GM10266 (cell line): Measurements from ENCODE around the gene ADGRD1.

Experiments
- DNase-seq: peaks from one replicate; pipeline ENCODE4 v3.0.0; 2012; ENCODE audit errors: extremely low spot score
- CTCF ChIP-seq: IDR thresholded peaks from 2 replicates; pipeline ENCODE4 v1.5.1; 2012; ENCODE audit warnings: mild to moderate bottlenecking, low read depth; ENCODE audit not compliant: control insufficient read depth, insufficient read depth; ENCODE audit errors: missing control alignments

ADGRD1 gene

DNA sequence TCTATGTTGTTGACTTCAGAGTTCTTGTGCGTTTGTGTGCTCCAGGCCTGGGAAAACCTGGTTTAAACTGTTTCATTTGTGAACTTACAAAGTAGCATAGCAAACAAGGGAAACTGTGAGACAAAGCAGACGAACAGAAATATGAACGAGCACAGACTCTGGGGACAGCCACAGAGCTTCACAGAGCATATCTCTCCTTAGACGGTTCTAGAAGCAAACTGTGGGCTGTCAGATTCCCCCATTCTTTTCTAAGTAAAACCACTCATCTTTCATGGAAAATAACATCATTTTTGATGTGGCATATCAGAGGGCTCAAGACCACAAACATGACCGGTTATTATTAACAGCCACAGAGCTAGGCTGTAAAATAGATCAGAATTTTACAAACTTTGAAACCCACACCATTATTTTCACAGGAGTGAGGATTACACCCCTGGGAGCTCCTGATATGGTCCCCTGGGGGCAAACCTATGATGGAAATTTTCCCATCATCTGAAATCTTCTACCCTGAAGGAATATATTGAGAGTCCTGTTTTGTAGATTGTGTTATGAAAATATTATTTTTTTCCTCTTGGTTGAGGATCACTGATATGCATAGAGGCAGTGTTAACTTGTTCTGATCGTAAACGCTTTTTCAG is 102.0 kb downstream of the ADGRD1 start:
- no peak for TF ChIP-seq CTCF
- DNase-seq = no peak

GRCh38 chr12:131056626-131057025 is 102.9 kb downstream of the ADGRD1 start:
- no peak for DNase-seq
- no peak for TF ChIP-seq CTCF

- DNase-seq = no peak
- no peak for TF ChIP-seq CTCF
These were observed 103.6 kb downstream of the ADGRD1 start for GRCh38 chr12:131057211-131057721.

DNA sequence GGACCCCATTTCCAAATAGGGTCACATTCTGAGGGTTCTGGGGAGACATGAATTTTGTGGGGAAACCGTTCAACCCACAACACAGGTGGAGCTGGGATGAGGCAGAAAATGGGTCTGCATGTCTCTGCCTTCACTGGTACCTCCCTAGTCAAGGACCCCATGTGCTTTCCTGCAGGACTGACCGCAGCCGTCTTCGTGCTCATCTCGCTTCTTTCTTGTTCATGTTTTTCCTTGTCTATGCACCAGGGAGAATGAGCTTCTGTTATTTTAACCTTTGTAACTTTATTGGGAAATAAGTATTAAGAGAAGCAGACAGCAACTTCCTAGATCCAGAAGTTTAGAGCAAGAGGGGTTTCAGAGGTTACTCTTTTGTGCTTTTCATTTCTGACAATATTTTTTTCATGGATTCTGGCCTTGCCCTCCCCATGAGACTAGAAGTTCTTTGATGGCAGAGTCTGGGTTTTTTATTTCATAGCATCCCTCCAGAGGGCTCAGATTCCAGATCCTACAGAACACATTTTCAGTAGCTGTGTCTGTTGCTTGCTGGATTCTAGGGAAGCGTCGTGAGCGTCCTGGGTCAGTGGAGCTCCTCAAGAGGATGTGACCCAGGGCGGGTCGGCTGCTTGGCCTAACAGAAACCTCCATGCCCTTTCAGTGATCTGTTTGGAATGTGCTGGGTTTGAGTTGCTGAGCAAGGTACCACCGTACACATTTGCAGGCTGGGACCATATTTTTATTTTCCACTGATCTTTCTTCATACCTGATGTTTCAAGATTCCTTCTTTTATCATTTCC is 104.2 kb downstream of the ADGRD1 start:
- no peak for DNase-seq
- TF ChIP-seq CTCF = no peak

DNA sequence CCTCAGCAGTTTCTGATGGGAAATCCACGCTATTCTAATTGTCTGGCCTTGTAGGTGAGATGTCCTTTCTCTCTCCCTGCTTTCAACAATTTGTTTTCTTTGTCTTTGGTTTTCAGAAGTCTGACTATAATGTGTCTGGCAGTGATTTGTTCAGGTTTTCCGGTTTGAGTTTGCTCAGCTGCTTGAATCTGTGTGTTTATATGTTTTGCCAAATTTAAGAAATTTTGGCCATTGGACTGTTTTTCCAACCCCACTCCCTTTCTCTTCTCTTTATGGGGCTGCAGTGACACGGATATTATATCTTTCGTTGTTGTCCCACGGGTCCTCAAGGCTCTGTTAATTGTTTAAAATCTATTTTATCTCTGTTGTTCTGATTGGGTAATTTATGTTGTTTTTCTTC is 105.0 kb downstream of the ADGRD1 start:
- no peak for TF ChIP-seq CTCF
- DNase-seq = no peak

GRCh38 chr12:131060011-131060703 is 106.5 kb downstream of the ADGRD1 start:
- DNase-seq = no peak
- no peak for TF ChIP-seq CTCF
